HL-60 (cell line): ENCODE measurements around the gene GFOD1.

Source experiments
- CTCF ChIP-seq: IDR thresholded peaks from one replicate; pipeline ENCODE4 v1.5.1; 2011; ENCODE audit warnings: low read length, control low read depth, inconsistent platforms; ENCODE audit not compliant: insufficient read depth
- GABPA ChIP-seq: IDR thresholded peaks from 2 replicates; pipeline ENCODE4 v1.6.1; 2012; ENCODE audit warnings: low read depth
- POLR2AphosphoS5 ChIP-seq: IDR thresholded peaks from 2 replicates; pipeline ENCODE4 v1.6.1; 2012; ENCODE audit warnings: low read depth
- REST ChIP-seq: IDR thresholded peaks from 2 replicates; pipeline ENCODE4 v1.6.1; 2012; ENCODE audit warnings: low read depth; ENCODE audit not compliant: insufficient replicate concordance

- TF ChIP-seq CTCF (no peak), POLR2AphosphoS5 (no peak), GABPA (no peak), REST (no peak)
Observed at GRCh38 chr6:13463328-13463717, 24.1 kb downstream of the GFOD1 start.
